ENCODE measurements around the gene FIGLA. TPM values are rescaled to one million over a fixed set of nuclear protein-coding genes. Genes with fewer than 3 reads are reported as not detected.

Gene FIGLA
- total and polyA plus RNA-seq, 2 of the 8 experiments (the other 6 are each of a cell fraction or from before 2014, with no cell fraction given), result not detected

GRCh38 chr2:70828115-70828514, 37.7 kb upstream of the FIGLA start:
- H3K79me1 ChIP-seq (ENCODE audit: low read depth, low read length), result no peaks in the 10 kb centered on the region
- no peak overlapping the region for H3K14ac ChIP-seq (ENCODE audit: insufficient read length)
- H3K9ac ChIP-seq (replicated peaks in 1 of 4; ENCODE audit: extremely low read depth in 1 of 4, low read depth in 3 of 4, low read length in 3 of 4), result no peak overlapping the region
- WGBS, 2 experiments (ENCODE audit: extremely low coverage in 1 of 2, insufficient coverage in 1 of 2, insufficient read length in 1 of 2, insufficient replicate concordance in 2 of 2, low coverage in 1 of 2, low lambda C conversion rate in 2 of 2, missing lambda C conversion rate in 1 of 2), result 64% methylated on average over 5 of the region's 5 CpGs; no CpG with 5 or more reads in 1 of the 2 experiments
- H4K91ac ChIP-seq (replicated peaks; ENCODE audit: insufficient read length, low read length), result peak overlapping the region; percentile 11
- H3K18ac ChIP-seq (ENCODE audit: extremely low read depth, low read length), result no peak overlapping the region
- ChIA-PET POLR2A (ENCODE audit: partially characterized antibody) (no interaction called here), CTCF (ENCODE audit: partially characterized antibody) (interaction anchor here (1.1 to 1.3 kb wide), 4 partner anchors 9 to 173 kb away, joined by 3 to 4 read pairs (median 3); no protein-coding TSS in a partner anchor)
- no peak overlapping the region for H2BK120ac ChIP-seq (replicated peaks; ENCODE audit: low read depth, low read length)
- H3K56ac ChIP-seq (replicated peaks; ENCODE audit: insufficient read length, low read depth, low read length), result no peak overlapping the region
- H4K5ac ChIP-seq (ENCODE audit: insufficient read length, low read depth, low read length), result no peak overlapping the region
- FAIRE-seq (no peak), DNase-seq (ENCODE audit: low read depth in 1 of 2, low spot score in 2 of 2) (no peak)
- peak; percentile 34; the same call in 1 of the 2 replicates for TF ChIP-seq MAX (IDR thresholded peaks at IDR 0.05)
- no peak for TF ChIP-seq SP2 (IDR thresholded peaks at IDR 0.05; ENCODE audit: low read length)
- no peak overlapping the region for H2BK12ac ChIP-seq (ENCODE audit: low read depth, low read length)
- H2BK20ac ChIP-seq (ENCODE audit: low read length), result 0 out of 2 replicates have a peak overlapping the region, but pooled peaks have one; percentile 29
- no peak overlapping the region for H2AK5ac ChIP-seq (ENCODE audit: low read depth, low read length)
- no peak overlapping the region for H3K23ac ChIP-seq (ENCODE audit: insufficient read length)
- no peaks in the 10 kb centered on the region for H3K9me3 ChIP-seq (ENCODE audit: insufficient read depth in 2 of 2, low read depth in 1 of 2, low read length in 1 of 2)
- H3K27ac ChIP-seq (ENCODE audit: low read depth, low read length), result no peak overlapping the region
- peak overlapping the region; percentile 8 to 51; a peak in 3 of 4 replicates for H3K4me2 ChIP-seq (ENCODE audit: insufficient read depth in 1 of 2, low read depth in 2 of 2, low read length in 2 of 2)
- H3K79me2 ChIP-seq (ENCODE audit: control insufficient read depth in 1 of 2, insufficient read depth in 2 of 2, low read length in 2 of 2), result no peaks in the 10 kb centered on the region
- no peak overlapping the region for H3K4ac ChIP-seq (replicated peaks; ENCODE audit: insufficient read length, low read depth, low read length)
- no peak overlapping the region for H3K4me3 ChIP-seq (ENCODE audit: extremely low read depth in 1 of 4, insufficient read depth in 2 of 4, low read depth in 3 of 4, low read length in 4 of 4)
- no peaks in the 10 kb centered on the region for H3K23me2 ChIP-seq (ENCODE audit: low read depth, low read length)
- no peak overlapping the region for H2BK5ac ChIP-seq (ENCODE audit: low read depth, low read length)
- no peaks in the 10 kb centered on the region for H4K20me1 ChIP-seq (replicated peaks in 1 of 2; ENCODE audit: control insufficient read depth in 1 of 2, insufficient read depth in 2 of 2, low read length in 2 of 2)
- H3K36me3 ChIP-seq (ENCODE audit: control insufficient read depth in 2 of 4, insufficient read depth in 4 of 4, low read length in 3 of 4), result no peaks in the 10 kb centered on the region
- H2BK15ac ChIP-seq (ENCODE audit: low read length), result no peak overlapping the region
- peak overlapping the region; percentile 88; the same call in 1 of the 2 replicates for H2AFZ ChIP-seq (ENCODE audit: low read length)
- 0 out of 2 replicates have a peak overlapping the region, but pooled peaks have one; percentile 53 for H4K8ac ChIP-seq (ENCODE audit: extremely low read depth, insufficient read depth, low read length)
- H3K4me1 ChIP-seq (replicated peaks in 1 of 4; ENCODE audit: control insufficient read depth in 3 of 4, insufficient read depth in 4 of 4, low read length in 3 of 4), result peaks cover 0 to 5% (median 2%) of the 10 kb centered on the region in 4 experiments; a peak in 4 of 7 replicates
- H3K27me3 ChIP-seq (replicated peaks in 1 of 4; ENCODE audit: control insufficient read depth in 3 of 4, extremely low read depth in 1 of 4, insufficient read depth in 3 of 4, low read length in 3 of 4), result no peaks in the 10 kb centered on the region; a peak in 2 of 7 replicates
